GM18508 (cell line): Measurements from ENCODE around the gene MAMDC4.
"Not testable (repeated sequence)": the region's sequence is repeated elsewhere in the genome, so short reads cannot be mapped to it uniquely, and the experiment has no call there.

Source experiments
- ATAC-seq: cut with Tn5 transposase; IDR thresholded peaks from one replicate; pipeline ENCODE4 v1.9.1; 2021; ENCODE audit warnings: moderate number of reproducible peaks; ENCODE audit not compliant: insufficient read depth, unreplicated experiment

MAMDC4 gene

GRCh38 chr9:136860529-136860928 lies 8.4 kb downstream of the MAMDC4 start:
- ATAC-seq = no peak

DNA sequence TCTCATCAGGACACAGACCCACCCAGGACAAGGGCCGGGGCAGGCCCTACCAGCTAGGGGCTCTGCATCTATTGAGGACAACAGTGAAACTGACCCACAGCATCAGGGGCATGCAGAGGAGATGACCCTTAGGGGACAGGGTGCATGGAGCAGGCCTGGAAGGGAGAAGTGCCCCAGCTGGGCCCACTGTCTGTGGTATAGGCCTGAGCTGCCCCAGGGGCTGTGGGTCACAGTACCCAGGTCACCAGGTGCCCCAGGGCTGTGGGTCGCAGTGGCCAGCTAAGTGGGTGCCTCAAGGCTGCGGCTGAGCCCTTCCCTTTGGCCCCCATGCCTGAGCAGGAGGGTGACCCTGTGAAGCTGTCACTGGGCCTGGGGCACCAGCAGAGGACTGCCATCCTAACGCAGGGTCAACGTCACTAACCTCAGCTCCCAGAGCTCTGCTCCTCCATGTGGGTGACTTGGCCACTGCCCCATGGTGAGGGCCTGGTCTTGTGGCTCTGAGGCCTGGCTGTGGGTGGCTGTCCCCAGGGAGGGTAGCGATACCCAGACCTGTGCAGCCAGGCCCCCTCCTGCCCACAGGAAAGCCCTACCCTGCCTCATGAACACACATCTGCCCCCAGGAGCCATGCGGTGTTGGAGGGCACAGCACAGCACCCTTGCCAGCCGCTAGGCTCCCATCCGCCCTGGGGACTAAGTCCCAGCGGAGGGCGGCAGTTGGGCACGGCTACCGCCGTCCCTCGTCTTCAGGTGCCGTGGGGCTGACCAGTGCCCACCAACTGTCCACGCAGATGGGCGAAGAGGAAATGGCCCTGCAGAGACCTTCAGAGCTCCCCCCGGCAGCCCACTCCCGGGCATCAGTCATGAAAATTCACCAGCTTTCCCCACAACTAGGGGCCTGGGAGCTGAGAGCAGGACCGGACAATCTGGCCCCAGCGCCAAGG lies 9.1 kb downstream of the MAMDC4 start:
- ATAC-seq = no peak

GRCh38 chr9:136861874-136862457 lies 9.8 kb downstream of the MAMDC4 start:
- no peak for ATAC-seq

- ATAC-seq = no peak
Observed at GRCh38 chr9:136862849-136863622, 10.9 kb downstream of the MAMDC4 start.

DNA sequence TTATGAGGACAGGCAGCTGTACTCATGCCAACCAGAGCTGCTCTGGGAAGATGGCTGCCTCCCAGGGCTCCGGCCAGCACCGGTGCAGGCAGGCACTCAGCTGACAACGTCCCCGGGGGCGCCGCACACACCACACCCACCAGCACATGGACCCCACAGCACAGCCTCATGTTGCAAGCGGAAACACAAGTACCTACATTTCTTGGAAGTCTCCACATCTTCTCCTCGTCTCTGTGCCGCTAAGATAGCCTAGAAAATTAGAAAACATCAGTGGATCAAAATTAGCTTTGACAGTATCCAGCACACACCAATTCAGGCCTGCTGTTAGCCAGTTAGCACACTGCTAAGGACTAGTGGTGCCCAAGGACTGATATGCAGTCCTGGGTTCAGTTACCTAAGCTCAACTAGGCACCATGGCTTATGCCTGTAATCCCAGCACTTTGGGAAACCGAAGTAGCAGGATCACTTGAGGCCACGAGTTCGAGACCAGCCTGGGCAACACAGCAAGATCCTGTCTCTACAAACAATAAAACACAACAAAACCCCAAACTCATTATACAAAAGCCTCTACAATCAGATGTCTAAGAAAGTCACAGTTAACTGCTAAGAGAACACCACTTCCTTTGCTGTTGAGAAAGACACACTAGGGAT lies 11.6 kb downstream of the MAMDC4 start:
- no peak for ATAC-seq

GRCh38 chr9:136865041-136865767 lies 13.1 kb downstream of the MAMDC4 start:
- no peak for ATAC-seq

DNA sequence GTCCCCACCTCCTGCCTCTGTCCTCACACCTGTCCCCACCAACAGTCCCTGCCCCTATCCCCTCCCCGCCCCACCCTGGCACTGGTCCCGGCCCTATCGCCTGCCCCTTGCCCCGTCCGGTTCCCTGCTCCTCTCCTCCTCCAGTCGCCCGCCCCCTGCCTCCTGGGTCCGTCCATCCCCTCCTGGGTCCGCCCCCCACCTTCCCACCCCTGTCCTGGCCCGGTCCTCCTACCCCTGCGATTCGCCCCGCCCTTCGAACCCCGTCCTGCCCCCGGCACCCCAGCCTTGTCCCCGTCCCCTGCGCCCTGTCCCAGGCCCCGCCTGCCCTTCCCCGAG lies 13.6 kb downstream of the MAMDC4 start:
- ATAC-seq = no peak

DNA sequence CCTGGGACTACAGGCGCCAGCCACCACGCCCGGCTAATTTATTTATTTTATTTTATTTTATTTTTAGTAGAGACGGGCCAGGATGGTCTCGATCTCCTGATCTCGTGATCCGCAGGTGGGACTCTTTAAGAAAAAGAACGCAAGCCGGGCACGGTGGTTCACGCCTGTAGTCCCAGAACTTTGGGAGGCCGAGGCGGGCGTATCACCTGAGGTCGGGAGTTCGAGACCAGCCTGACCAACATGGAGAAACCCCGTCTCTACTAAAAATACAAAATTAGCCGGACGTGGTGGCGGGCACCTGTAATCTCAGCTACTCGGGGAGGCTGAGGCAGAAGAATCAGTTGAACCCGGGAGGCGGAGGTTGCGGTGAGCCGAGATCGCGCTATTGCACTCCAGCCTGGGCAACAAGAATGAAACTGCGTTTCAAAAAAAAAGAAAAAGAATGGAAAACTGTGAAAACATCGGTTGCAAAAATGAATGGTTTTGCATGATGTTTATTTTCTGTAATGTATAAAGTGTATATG lies 14.8 kb downstream of the MAMDC4 start:
- not testable (repeated sequence) for ATAC-seq

- no peak for ATAC-seq
Observed at GRCh38 chr9:136867480-136867879, 15.3 kb downstream of the MAMDC4 start.

GRCh38 chr9:136867917-136868316 lies 15.8 kb downstream of the MAMDC4 start:
- ATAC-seq = no peak

DNA sequence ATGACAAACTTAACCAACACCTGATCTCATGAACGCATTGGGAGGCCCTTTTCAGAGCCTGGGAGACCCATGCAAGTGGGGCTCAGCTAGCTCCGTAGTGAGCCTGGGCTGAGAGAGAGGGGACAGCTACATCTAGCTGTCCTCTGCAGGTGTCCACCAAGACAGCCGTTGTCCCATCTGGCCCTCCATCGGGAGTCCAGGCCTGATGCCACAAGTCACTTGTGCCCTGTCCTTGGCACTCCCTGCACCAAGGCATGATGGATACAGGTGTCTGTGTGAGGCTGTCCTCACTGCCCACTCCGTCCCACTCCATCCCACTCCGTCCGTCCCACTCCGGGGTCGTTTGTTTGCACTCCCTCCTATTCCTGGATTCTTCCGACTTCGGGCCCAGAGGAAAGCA lies 16.5 kb downstream of the MAMDC4 start:
- no peak for ATAC-seq

GRCh38 chr9:136869611-136870010 lies 17.5 kb downstream of the MAMDC4 start:
- ATAC-seq = not testable (repeated sequence)

- ATAC-seq = no peak
Observed at GRCh38 chr9:136875155-136875554, 23.0 kb downstream of the MAMDC4 start.

DNA sequence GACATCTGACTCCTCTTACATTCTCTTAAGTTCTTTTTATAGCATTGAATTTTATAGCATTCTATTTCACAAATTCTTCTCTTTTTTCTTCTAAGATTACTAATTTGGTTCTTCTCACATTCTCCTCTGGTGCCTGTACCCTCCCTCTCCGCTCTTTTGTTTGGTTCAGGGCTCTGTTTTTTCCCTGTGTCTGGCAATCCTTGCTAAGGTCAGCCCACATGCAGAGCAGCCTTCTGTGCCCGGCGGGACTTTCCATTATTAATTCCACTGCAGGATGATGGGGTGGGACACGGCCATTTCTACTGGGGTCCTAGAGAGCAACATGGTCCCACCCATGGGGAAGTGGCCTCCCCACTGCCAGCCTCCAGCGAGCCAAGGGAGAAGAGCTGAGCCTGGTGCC lies 24.3 kb downstream of the MAMDC4 start:
- no peak for ATAC-seq

DNA sequence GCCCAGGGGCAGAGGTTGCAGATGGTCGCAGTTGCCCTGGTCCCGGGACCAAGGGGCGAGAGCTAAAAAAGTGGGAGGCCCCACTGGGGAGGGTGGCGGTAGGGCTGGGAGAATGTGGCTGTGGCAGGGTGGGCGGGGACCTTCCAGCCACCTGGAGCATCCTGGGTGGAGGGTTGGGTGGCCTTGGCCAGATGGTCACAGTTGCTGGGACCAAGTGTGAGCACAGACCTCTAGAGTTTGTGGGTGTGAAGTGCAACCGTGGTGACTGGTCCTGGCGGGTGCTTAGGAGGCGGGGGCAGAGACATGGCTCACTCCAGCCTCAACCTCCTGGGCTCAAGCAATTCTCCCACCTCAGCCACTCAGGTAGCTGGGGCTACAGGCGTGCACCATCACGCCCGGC lies 28.5 kb downstream of the MAMDC4 start:
- no peak for ATAC-seq

GRCh38 chr9:136881691-136882108 lies 29.6 kb downstream of the MAMDC4 start:
- ATAC-seq = no peak

- no peak for ATAC-seq
Observed at GRCh38 chr9:136882109-136882946, 30.2 kb downstream of the MAMDC4 start.

DNA sequence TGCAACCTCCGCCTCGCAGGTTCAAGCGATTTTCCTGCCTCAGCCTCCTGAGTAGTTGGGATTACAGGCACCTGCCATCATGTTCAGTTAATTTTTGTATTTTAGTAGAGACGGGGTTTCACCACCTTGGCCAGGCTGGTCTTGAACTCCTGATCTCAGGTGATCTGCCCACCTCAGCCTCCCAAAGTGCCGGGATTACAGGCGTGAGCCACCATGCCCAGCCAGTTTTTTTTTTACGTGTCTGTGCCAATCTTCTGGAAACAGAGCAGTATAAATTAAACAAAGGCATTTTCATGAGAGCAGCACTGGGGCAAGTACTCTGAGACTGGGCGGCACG lies 30.8 kb downstream of the MAMDC4 start:
- not testable (repeated sequence) for ATAC-seq

DNA sequence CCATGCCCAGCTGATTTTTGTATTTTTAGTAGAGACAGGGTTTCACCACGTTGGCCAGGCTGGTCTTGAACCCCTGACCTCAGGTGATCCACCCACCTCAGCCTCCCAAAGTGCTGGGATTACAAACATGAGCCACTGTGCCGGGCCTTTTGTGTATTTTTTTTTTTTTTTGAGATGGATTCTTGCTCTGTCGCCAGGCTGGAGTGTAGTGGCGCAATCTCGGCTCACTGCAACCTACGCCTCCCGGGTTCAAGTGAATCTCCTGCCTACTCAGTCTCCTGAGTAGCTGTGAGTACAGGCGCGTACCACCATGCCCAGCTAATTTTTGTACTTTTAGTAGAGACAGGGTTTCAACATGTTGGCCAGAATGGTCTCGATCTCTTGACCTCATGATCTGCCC lies 31.5 kb downstream of the MAMDC4 start:
- ATAC-seq = not testable (repeated sequence)
